BLaER1 treated with 17β-estradiol and CSF1 and Interleukin-3, amounts not matched to agents 10 nM and 100 nM (cell line): ENCODE measurements around the gene CAB39.
A peak's percentile ranks its signal among the peaks of the same experiment; 100 is the strongest.
"Not testable (repeated sequence)": the region's sequence is repeated elsewhere in the genome, so short reads cannot be mapped to it uniquely, and the experiment has no call there.

Experiments
- H3K27ac ChIP-seq, 11 experiments: shearing (Covaris generic); formaldehyde crosslinking; 2 replicates each; pipeline ENCODE4 v1.8.1; 2022
- H3K27me3 ChIP-seq, 11 experiments: shearing (Covaris generic); formaldehyde crosslinking; 2 replicates each; pipeline ENCODE4 v1.8.1; 2022
- H3K36me3 ChIP-seq, 11 experiments: shearing (Covaris generic); formaldehyde crosslinking; 2 replicates each; pipeline ENCODE4 v1.8.1; 2022
- H3K4me1 ChIP-seq, 10 experiments: shearing (Covaris generic); formaldehyde crosslinking; 2 replicates each; pipeline ENCODE4 v1.8.1; 2022
- H3K4me2 ChIP-seq, 11 experiments: shearing (Covaris generic); formaldehyde crosslinking; 2 replicates each; pipeline ENCODE4 v1.8.1; 2022
- H3K4me3 ChIP-seq, 10 experiments: shearing (Covaris generic); formaldehyde crosslinking; 2 replicates each; pipeline ENCODE4 v1.8.1; 2022
- H3K9ac ChIP-seq, 11 experiments: shearing (Covaris generic); formaldehyde crosslinking; 2 replicates each; pipeline ENCODE4 v1.8.1; 2022
- H3K9me3 ChIP-seq, 11 experiments: shearing (Covaris generic); formaldehyde crosslinking; replicated peaks in 1 of 11; 2 replicates each; pipeline ENCODE4 v1.8.1; 2022
- H4K20me1 ChIP-seq, 11 experiments: shearing (Covaris generic); formaldehyde crosslinking; 2 replicates each; pipeline ENCODE4 v1.8.1; 2022
- Cebpa-rat ChIP-seq, 11 experiments: shearing (Covaris generic); IDR thresholded peaks; 2 replicates each; pipeline ENCODE4 v1.8.1; 2022

The CAB39 gene

DNA sequence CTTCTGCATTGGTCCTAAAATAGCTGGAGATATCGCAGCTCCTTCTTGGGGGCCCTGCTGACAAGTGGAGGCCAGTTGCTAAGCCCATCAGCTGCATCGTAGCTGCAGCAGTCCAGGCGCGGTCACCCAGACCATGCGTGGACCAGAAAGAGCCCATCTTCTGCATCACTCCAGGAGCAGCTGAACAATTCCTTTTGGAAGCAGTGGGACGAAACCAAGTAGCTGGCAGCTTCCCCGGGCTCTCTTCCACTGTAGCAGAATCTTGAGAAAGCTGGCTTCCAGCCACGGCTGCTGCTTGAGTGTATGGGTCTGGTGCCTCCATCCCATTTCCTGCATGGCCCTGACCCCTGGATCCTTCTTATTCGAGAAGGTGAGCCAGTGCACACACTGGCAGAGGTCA is 22.2 kb upstream of the CAB39 start:
- no peak overlapping the region for H3K4me2 ChIP-seq
- H3K9ac ChIP-seq: no peak overlapping the region
- no peaks in the 10 kb centered on the region for H3K9me3 ChIP-seq
- H4K20me1 ChIP-seq: no peaks in the 10 kb centered on the region
- peaks cover 9 to 41% (median 13%) of the 10 kb centered on the region in 10 experiments for H3K4me1 ChIP-seq
- no peak overlapping the region for H3K27ac ChIP-seq
- H3K27me3 ChIP-seq: no peaks in the 10 kb centered on the region
- TF ChIP-seq Cebpa-rat (IDR thresholded peaks at IDR 0.05): no peak
- no peak overlapping the region for H3K4me3 ChIP-seq
- no peaks in the 10 kb centered on the region for H3K36me3 ChIP-seq

DNA sequence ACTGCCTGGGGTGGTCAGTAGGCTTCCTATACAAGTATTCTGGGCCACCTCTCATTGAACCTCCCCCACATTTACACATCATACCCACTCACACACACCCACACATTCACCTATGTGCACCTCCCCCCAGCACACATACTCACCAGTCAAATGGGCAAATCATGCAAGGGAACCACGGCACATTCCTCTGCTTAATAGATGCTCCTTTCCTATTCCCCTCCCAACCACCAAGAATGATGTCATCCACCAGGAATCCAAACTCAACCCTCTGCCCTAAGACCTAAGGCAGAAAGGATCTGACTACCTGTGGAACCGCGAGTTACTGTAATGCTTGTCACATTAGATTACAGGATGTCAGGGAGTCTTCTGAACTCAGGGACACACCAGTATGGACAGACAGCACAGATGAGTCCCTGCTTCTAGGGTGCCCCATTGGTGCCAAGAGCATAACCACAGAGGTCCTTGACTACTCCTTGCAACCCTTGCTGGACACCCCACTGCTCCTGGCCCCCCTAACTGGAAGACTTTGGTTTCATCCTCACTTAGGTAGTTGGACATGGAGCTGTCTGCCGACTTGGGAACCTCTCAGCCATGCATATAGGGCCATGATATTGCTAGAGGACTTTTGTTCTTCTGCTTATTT is 21.5 kb upstream of the CAB39 start:
- no peak for TF ChIP-seq Cebpa-rat (IDR thresholded peaks at IDR 0.05)
- Histone ChIP-seq H3K4me1 (peaks cover 2 to 34% (median 6%) of the 10 kb centered on the region in 10 experiments; a peak in 16 of 20 replicates), H3K9me3 (no peaks in the 10 kb centered on the region), H3K36me3 (no peaks in the 10 kb centered on the region), H3K27me3 (no peaks in the 10 kb centered on the region), H4K20me1 (no peaks in the 10 kb centered on the region), H3K4me2 (no peak overlapping the region), H3K27ac (no peak overlapping the region), H3K4me3 (no peak overlapping the region), H3K9ac (no peak overlapping the region)

DNA sequence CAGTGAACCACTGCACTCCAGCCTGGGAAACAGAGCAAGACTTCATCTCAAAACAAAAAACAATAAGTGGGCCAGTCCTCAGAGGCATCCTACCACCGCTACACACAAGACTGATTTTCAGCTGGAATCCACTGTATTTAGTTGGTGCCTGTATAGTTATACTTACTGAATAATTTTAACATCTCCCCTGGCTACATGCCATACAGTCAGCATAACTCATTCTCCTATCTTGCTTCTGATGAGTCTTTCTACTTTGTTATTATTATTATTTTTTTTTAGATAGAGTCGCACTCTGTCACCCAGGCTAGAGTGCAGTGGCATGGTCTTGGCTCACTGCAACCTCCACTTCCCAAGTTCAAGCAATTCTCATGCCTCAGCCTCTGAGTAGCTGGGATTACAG is 19.9 kb upstream of the CAB39 start:
- Histone ChIP-seq H3K36me3 (no peaks in the 10 kb centered on the region), H3K4me2 (no peak overlapping the region), H3K4me3 (no peak overlapping the region), H3K9me3 (no peaks in the 10 kb centered on the region), H3K4me1 (peaks cover 0 to 33% (median 0%) of the 10 kb centered on the region in 10 experiments; a peak in 6 of 20 replicates), H3K27ac (no peak overlapping the region), H3K9ac (no peak overlapping the region), H3K27me3 (no peaks in the 10 kb centered on the region), H4K20me1 (no peaks in the 10 kb centered on the region)
- no peak for TF ChIP-seq Cebpa-rat (IDR thresholded peaks at IDR 0.05)

DNA sequence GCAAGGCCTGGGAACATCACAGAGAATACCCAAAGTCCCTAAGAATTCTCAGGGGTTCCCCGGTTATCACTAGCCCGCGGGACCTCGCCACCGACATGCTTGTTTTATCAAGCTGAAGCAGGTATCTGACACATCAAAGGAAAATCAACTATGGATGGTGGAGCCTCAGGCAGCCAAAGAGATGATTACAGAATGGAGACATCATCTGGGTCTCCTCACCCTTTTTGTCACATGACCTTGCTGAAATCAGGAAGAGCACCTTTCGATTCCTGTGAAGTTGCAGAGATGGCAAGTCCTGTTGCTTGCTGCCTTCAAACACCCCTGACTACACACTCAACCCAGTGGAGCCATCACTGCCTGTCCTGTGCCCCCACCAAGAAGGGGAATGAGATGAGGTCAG is 19.2 kb upstream of the CAB39 start:
- Histone ChIP-seq H3K4me1 (peaks cover 0 to 32% (median 0%) of the 10 kb centered on the region in 10 experiments; a peak in 6 of 20 replicates), H4K20me1 (no peaks in the 10 kb centered on the region), H3K9me3 (no peaks in the 10 kb centered on the region), H3K27ac (no peak overlapping the region), H3K27me3 (no peaks in the 10 kb centered on the region), H3K4me3 (no peak overlapping the region), H3K9ac (no peak overlapping the region), H3K4me2 (no peak overlapping the region), H3K36me3 (no peaks in the 10 kb centered on the region)
- no peak for TF ChIP-seq Cebpa-rat (IDR thresholded peaks at IDR 0.05)

DNA sequence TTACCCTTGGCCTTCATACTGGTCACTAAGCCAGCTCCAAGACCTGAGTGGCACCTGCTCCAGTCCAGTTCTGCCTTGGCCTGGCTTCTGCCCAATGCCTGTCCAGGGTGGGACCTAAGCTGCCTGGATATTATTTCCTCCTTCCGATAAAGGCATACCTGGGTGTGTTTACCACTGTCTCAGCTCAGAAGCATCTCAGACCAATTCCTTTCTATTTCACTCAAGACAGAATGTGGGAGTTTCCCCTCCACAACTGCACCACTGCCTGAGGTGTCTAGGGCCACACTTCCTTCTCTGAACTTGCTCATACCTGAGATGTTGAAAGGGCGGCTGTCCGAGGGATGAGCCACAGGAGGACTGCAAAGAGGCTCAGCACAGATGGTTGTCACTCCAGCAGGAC is 18.4 kb upstream of the CAB39 start:
- Histone ChIP-seq H3K4me1 (peaks cover 0 to 31% (median 0%) of the 10 kb centered on the region in 10 experiments; a peak in 6 of 20 replicates), H3K9me3 (no peaks in the 10 kb centered on the region), H3K36me3 (no peaks in the 10 kb centered on the region), H3K4me3 (no peak overlapping the region), H3K9ac (no peak overlapping the region), H3K27me3 (no peaks in the 10 kb centered on the region), H4K20me1 (no peaks in the 10 kb centered on the region), H3K4me2 (no peak overlapping the region), H3K27ac (no peak overlapping the region)
- no peak for TF ChIP-seq Cebpa-rat (IDR thresholded peaks at IDR 0.05)

DNA sequence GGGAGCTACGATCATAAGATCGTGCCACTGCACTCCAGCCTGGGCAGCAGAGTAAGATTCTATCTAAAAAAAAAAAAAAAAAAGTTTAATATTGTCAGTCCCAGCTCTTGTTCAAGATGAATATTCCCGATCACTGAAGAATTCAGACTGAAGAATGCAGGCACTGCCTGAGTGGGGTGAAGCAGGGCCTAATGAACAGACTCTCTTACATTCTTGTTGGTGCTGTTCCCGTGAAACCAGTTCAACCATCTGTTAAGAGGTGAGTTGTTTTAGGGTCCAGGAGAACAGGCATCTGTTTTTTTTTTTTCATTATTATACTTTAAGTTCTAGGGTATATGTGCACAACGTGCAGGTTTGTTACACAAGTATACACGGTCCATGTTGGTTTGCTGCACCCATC is 17.1 kb upstream of the CAB39 start:
- no peak overlapping the region for H3K4me3 ChIP-seq
- H3K4me1 ChIP-seq: peaks cover 0 to 39% (median 5%) of the 10 kb centered on the region in 10 experiments; a peak in 9 of 20 replicates
- no peak overlapping the region for H3K4me2 ChIP-seq
- H3K9me3 ChIP-seq: no peaks in the 10 kb centered on the region
- no peak overlapping the region for H3K9ac ChIP-seq
- no peak for TF ChIP-seq Cebpa-rat (IDR thresholded peaks at IDR 0.05)
- no peaks in the 10 kb centered on the region for H3K36me3 ChIP-seq
- no peaks in the 10 kb centered on the region for H3K27me3 ChIP-seq
- H4K20me1 ChIP-seq: no peaks in the 10 kb centered on the region
- H3K27ac ChIP-seq: no peak overlapping the region

DNA sequence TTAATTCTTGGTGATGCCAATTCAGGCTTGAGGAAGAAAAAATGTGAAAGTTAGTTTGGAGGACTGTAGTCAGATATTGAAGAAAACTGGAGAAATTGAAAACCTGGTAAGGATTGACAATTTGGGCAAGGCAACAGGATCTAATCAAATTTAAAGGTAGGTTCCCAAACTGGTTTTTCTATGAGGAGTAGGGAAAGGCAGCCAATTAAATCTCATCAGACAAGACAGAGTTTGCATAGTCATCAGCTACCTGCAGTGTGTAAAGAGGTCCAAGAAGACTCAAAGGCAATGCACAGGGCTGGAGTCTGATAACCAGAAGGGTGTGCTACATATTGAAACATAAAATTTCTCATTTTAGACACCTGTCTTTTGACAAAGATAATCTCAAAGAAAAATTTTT is 16.0 kb upstream of the CAB39 start:
- Histone ChIP-seq H3K27ac (no peak overlapping the region), H3K36me3 (no peaks in the 10 kb centered on the region), H3K4me3 (no peak overlapping the region)

DNA sequence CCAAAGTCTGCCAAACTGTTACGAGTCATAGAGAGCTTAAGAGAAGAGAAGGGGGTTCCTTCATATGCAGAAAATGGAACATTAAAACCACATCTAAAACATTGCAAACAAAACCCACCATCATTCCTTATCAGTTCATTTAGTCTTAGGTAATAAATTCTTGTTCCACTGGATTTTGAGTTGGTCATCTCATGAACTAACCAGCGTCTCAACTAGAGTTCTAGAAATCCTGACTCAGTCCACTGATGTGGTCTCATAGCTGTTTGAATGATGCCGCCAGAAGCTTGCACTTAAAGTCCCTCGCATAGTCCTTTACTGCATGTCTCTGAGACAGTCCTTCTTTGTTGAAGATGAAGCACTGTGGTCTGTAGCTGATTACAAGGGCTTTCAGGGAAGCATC is 15.0 kb upstream of the CAB39 start:
- peaks cover 4 to 14% (median 8%) of the 10 kb centered on the region in 11 experiments; a peak in 20 of 22 replicates for H3K9me3 ChIP-seq
- peak overlapping the region in 3 of 11 experiments; percentile 2 to 41 (median 11); a peak in 3 of 22 replicates for H3K4me2 ChIP-seq
- TF ChIP-seq Cebpa-rat (IDR thresholded peaks at IDR 0.05): no peak
- H3K4me3 ChIP-seq: no peak overlapping the region
- no peaks in the 10 kb centered on the region for H3K27me3 ChIP-seq
- peaks cover 0 to 55% (median 7%) of the 10 kb centered on the region in 10 experiments; a peak in 9 of 20 replicates for H3K4me1 ChIP-seq
- no peaks in the 10 kb centered on the region for H4K20me1 ChIP-seq
- no peaks in the 10 kb centered on the region for H3K36me3 ChIP-seq
- no peak overlapping the region for H3K27ac ChIP-seq
- no peak overlapping the region for H3K9ac ChIP-seq

More for the DNA sequence above, 16.0 kb upstream of the CAB39 start:
- peaks cover 0 to 4% (median 0%) of the 10 kb centered on the region in 11 experiments; a peak in 2 of 22 replicates for H3K9me3 ChIP-seq
- H4K20me1 ChIP-seq: no peaks in the 10 kb centered on the region
- peaks cover 0 to 50% (median 7%) of the 10 kb centered on the region in 10 experiments; a peak in 9 of 20 replicates for H3K4me1 ChIP-seq
- no peaks in the 10 kb centered on the region for H3K27me3 ChIP-seq
- no peak overlapping the region for H3K9ac ChIP-seq
- no peak for TF ChIP-seq Cebpa-rat (IDR thresholded peaks at IDR 0.05)
- no peak overlapping the region; a peak in 2 of 22 replicates for H3K4me2 ChIP-seq

DNA sequence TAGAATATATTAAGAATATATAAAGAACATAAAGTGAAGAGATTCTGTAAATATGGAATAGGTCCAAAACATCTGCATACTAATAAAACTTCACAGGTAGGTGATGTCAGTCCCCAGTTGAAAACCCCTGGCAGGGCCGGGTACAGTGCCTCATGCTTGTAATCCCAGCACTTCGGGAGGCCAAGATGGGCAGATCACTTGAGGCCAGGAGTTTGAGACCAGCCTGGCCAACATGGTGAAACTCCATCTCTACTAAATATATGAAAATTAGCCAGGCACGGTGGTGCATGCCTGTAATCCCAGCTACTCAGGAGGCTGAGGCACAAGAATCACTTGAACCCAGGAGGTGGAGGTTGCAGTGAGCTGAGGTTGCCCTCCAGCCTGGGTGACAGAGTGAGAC is 13.9 kb upstream of the CAB39 start:
- not testable (repeated sequence) for H4K20me1 ChIP-seq, H3K27me3 ChIP-seq, H3K36me3 ChIP-seq, H3K4me2 ChIP-seq, H3K27ac ChIP-seq, H3K9ac ChIP-seq, H3K4me3 ChIP-seq
- H3K9me3 ChIP-seq: peaks cover 11 to 25% (median 18%) of the 10 kb centered on the region in 11 experiments; a peak in 21 of 22 replicates
- peaks cover 0 to 55% (median 7%) of the 10 kb centered on the region in 10 experiments; a peak in 9 of 20 replicates for H3K4me1 ChIP-seq

DNA sequence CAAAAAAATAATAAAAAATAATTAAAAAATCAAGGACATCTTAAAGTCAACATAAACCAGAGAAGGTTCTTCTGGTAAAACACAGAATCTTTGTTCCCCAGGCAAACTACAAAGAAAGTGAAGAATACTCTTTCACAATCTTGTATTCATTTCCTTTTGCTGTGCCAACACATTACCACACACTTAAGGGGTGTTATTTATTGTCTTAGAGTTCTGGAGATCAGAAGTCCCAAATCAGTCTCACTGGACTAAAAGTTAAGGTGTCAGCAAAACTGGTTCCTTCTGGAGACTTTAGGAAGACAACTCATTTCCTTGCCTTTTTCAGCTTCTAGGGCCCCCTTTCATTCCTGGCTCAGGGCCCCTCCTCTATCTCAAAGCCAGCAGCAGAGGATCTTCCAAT is 12.2 kb upstream of the CAB39 start:
- peak overlapping the region in 5 of 11 experiments; percentile 56 to 93 (median 83); a peak in 9 of 22 replicates for H3K4me2 ChIP-seq
- peak overlapping the region in 3 of 11 experiments; percentile 46 to 52 (median 49); a peak in 4 of 22 replicates for H3K9ac ChIP-seq
- H3K4me3 ChIP-seq: no peak overlapping the region
- peak in 1 of 11 experiments; percentile 27; a peak in 1 of 22 replicates for TF ChIP-seq Cebpa-rat (IDR thresholded peaks at IDR 0.05)
- H3K4me1 ChIP-seq: peaks cover 0 to 55% (median 7%) of the 10 kb centered on the region in 10 experiments; a peak in 9 of 20 replicates
- no peaks in the 10 kb centered on the region for H4K20me1 ChIP-seq
- no peaks in the 10 kb centered on the region for H3K27me3 ChIP-seq
- no peaks in the 10 kb centered on the region for H3K36me3 ChIP-seq
- peak overlapping the region in 5 of 11 experiments; percentile 39 to 75 (median 57); a peak in 9 of 22 replicates for H3K27ac ChIP-seq
- H3K9me3 ChIP-seq: peaks cover 11 to 29% (median 20%) of the 10 kb centered on the region in 11 experiments; a peak in 21 of 22 replicates
